GM11168 (cell line): ENCODE measurements around the gene CPHXL.

Source experiments
- in situ Hi-C: fragments of 300-500 bp; cut with MboI; formaldehyde crosslinking; loops from one replicate; pipeline ENCODE4 v1.12.0; 2022; ENCODE audit warnings: low sequenced_read_pairs; ENCODE audit not compliant: unreplicated experiment

The CPHXL gene

DNA sequence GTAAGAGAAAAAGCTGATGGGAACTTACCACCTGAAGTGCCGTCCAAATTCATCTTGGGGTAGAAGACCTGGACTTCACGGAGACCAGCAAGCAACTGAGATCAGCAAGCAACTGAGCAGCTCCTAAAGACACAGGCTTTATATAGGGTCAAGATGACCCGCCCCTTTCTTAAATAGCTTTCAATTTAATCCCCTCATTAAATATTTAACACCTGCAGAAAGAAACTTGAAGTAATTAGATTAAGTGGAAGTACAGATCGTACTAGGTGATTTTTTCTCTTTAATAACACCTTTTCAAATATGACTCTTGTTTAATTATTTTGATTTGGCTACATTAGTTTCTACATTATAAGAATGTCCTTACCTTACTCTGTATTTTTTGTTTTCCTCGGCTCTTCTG, at the start of gene CPHXL:
CPHXL (minus strand) TSS at position 101 of the 400 bp plus-strand sequence; CDS start at position 53, 48 bp downstream.
- in situ Hi-C loops = no loop called here

DNA sequence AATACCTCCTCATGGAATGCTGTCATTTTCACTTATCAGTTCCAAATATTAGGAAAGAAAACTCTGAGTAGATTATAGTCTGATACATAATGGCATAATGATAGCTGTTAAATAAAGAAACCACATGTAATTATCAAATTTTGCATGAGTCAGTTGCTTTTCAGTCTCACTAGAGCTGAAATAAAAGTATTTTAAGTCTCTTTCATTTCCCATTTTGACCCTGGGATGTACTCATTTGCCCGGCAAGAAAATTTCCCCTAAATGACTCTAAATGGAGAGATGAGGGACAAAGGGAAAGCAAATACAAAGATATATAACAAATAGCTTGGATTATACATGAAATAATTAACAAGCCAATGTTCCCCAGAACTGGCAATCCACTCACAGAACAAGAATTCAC, 47.9 kb upstream of the CPHXL start:
- in situ Hi-C loops = loop anchor here (25.0 kb wide), 1 partner anchor 562 kb away; the partner anchor contains the start of genes CTRB1 and CTRB2

DNA sequence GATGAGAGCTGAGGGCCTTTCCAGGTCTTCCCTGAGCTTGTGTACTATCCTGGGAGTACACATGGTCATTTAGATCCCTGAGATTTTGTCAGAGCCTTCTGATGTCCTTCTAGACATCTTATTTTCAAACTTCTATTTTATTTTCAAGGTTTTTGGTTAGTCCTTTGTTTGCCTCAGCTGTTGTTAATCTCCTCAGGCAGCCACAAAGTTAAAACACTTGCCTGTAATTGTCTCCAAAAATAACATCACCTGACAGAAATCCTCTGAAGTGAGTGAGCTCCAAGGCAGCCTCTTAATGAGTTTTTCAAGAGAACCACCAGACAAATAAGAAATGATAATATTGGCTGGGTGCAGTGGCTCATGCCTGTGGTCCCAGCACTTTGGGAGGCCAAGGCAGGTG, 43.8 kb upstream of the CPHXL start:
- in situ Hi-C loops = loop anchor here (25.0 kb wide), 1 partner anchor 558 kb away; the partner anchor contains the start of genes CTRB1 and CTRB2

DNA sequence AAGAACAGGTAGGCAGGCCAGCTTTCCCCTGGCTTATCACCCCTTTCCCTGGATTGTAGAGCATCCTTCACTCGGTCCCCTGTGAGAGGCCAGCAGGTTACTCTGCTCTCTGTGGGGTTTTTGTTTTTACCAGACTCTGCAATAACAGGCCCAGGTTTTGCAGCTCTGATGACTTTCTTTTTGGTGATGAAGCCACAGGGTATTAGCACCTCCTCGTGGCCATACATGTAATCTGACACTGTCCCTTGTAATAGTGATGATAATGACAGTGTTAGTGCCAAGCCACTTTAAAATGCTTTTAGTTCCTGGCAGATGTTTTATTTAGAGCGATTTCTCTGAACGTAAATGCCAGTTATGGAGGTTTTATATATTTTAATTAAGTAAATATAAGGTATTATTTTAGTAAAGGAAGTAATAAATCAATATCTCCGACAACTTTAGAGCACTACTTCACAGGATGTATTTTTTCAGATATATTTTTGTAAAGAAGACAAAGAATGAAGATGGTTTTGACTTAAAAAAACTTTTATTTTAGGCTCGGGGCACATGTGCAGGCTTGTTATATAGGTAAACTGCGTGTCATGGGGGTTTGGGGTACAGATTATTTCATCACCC, 38.0 kb upstream of the CPHXL start:
- in situ Hi-C loops = loop anchor here (5.0 to 25.0 kb wide), 3 partner anchors 127 to 552 kb away; partner anchors contain the start of genes CTRB1 and CTRB2

DNA sequence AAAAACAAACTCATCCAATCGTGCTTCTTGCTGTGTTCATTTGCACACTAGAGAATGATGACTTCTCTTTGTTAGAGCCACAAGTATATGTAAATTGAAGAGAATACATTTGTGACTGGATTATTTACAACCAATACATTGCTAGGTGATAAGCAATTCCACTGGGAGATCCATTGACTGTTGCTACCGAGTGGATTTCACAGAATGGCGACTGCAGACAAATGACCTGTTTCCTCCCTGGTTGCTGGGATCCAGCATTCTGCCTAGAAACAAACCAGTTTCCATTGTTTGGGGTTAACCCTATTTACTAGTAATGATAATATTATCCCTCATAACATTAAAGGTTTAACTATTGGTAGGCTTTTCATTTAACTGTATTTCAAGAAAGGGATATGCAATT, 36.9 kb upstream of the CPHXL start:
- in situ Hi-C loops = loop anchor here (5.0 to 25.0 kb wide), 3 partner anchors 126 to 551 kb away; partner anchors contain the start of genes CTRB1 and CTRB2

DNA sequence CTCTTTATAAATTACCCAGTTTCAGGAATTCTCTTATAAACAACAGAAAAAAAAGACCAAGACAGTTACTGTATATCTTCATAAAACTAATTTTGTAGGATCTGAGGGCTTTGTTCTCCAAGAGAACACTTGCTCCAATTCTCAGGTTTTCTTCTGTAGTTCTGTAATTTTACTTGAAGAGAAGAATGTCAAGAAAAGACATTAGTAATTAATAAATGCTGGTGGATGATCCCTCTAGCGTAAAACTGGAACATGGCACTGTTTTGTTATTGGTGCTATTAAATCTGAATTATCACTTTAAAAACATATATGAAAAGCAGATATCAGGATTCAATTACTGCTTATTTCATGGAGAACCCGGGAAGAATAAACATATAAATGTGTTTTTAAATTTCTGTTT, 36.5 kb upstream of the CPHXL start:
- in situ Hi-C loops = loop anchor here (5.0 to 25.0 kb wide), 3 partner anchors 125 to 550 kb away; partner anchors contain the start of genes CTRB1 and CTRB2

DNA sequence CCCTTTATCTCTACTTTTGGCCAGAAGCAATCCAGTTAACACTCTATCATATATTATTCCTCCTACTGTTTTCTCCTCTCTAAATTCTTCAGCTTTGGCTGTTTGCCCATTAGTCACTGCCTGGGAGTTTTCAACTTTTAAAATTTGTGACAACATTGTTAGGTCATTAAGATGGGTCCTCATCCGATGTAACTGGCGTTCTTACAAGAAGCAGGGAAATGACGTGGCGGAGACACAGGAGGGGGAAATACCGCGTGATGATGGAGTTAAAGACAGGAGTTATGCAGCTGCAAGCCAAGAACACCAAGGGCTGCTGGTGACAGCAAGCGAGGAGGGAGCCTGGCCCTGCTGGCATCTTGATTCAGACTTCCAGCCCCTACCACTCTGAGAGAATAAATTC, 34.8 kb upstream of the CPHXL start:
- in situ Hi-C loops = loop anchor here (5.0 to 25.0 kb wide), 3 partner anchors 124 to 549 kb away; partner anchors contain the start of genes CTRB1 and CTRB2

DNA sequence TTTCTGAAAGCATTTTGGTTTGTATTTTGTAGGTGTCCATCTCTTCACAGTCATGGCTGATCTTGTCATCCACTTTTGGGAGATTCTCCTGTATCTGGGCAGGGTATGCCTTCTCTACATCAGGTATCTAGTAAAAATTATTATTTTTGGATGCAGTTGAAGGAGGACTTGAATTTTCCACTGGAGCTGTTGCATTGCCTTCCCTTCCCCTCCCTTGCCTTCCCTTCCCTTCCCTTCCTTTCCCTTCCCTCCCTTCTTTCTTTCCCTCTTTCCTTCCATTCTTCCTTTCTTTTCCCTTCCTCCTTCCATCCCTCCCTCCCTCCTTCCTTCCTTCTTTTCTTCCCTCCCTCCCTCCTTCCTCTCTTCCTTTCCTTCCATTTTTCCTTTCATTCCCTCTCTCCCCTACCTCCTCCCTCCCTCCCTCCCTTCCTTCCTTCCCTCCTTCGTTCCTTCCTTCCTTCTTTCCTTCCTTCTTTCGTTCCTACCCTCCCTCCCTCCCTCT, 33.8 kb upstream of the CPHXL start:
- in situ Hi-C loops = loop anchor here (5.0 to 25.0 kb wide), 3 partner anchors 123 to 548 kb away; partner anchors contain the start of genes CTRB1 and CTRB2

DNA sequence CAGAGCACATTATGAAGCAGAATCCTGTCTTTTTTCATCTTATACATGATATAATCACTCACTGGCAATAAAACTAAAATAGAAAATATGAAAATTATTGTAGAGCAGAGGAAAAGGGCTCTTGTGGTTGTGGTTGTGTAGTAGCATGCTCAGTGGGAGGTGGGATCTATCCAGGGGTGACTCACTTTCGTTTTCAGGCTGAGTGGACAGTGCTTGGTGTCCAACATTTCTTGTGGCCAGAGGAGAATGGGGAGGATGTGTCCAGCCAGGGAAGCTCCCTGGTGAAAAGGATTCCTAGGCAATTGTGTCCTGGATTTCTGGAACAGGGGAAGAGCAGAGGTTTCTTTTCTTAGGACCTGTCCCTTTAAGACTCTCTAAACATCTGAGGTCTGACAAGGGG, 31.9 kb upstream of the CPHXL start:
- in situ Hi-C loops = loop anchor here (25.0 kb wide), 1 partner anchor 546 kb away; the partner anchor contains the start of genes CTRB1 and CTRB2

DNA sequence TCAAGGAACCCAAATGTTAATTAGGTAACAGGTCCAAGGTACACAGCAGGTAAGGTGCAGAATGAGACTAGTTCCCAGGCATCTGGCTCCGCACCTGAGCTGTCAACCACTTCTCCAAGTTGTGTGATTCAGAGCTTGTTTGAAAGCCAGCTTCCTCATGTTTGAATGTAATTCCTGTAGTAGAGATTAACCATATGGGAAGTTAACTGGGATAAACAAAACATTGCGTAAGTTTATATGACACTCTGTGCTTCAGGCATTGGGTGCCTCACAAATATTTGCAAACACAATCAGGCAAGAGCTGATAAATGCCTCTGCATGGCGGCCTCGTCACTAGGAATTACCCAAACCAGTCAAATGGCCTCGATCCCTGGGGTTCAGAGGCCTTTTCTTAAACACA, 27.9 kb upstream of the CPHXL start:
- in situ Hi-C loops = loop anchor here (25.0 kb wide), 1 partner anchor 542 kb away; the partner anchor contains the start of genes CTRB1 and CTRB2

DNA sequence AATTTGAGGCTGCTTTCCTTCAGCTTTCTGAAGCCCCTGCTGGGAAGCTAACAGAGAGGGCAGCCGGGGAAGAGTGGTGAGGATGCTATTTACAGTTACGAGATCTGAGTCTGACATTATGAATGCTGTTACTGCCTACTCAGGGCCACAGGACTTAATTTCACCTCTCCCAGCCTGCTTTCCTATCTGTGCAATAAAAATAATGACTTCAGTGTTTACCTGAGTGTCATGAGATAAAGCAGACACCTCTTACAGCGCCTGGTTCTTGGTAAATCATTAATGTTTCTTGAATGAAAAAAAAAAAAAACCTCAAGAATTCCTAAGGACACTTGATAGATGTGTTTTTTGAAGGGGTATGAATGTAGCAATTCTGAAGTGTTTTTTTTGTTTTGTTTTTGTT, 24.2 kb upstream of the CPHXL start:
- in situ Hi-C loops = loop anchor here (25.0 kb wide), 1 partner anchor 538 kb away; the partner anchor contains the start of genes CTRB1 and CTRB2

DNA sequence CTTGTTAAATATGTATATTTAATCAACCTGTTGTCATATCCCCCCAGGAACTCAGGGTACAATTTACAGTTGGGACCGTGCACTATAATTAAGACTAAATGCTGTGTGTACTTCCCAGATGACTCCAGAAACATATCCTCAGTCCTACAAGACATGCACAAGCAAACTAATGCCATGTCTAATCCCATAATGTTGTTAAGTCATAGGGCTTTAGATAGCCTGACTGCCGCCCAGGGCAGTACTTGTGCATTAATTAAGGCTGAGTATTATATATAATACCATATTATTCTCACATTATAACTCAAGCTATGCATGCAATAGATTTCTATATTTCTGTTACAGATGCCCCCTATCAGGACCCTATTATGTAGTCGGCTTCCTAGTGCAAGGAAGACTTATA, 20.1 kb upstream of the CPHXL start:
- in situ Hi-C loops = no loop called here

DNA sequence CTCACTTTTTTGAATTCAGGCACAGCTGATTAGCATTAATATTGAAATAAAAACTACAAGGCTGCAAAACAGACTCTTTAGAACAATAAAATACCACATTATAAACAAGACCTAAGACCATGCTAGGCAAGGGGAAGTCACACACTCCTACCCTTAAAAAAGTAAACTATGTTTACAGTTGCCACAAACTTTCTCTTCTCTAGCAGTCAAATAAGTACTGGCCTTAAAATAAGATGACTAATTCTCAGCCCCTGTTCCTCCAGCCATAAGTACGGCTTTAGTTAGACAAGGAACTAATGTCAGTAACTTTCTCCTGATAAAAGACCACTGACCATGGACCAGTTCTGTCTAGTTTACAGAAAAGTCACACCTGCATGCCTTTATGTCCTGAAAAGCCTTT, 19.5 kb upstream of the CPHXL start:
- in situ Hi-C loops = no loop called here

DNA sequence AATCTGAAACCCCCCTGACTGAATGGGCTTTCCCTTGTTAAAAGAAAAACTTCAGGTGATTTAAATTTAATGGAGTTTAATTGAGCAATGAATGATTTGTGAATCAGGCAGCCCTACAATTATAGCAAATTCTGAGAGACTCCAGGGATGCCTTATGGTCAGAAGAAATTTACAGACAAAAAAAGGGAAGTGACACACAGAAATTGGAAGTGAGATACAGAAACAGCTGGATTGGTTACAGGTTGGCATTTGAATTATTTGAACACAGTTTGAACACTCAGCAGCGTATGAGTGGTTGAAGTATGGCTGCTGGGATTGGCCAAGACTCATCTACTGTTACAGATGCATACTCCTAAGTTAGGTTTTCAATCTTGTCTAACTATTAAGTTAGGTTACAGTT, 19.0 kb upstream of the CPHXL start:
- in situ Hi-C loops = no loop called here

DNA sequence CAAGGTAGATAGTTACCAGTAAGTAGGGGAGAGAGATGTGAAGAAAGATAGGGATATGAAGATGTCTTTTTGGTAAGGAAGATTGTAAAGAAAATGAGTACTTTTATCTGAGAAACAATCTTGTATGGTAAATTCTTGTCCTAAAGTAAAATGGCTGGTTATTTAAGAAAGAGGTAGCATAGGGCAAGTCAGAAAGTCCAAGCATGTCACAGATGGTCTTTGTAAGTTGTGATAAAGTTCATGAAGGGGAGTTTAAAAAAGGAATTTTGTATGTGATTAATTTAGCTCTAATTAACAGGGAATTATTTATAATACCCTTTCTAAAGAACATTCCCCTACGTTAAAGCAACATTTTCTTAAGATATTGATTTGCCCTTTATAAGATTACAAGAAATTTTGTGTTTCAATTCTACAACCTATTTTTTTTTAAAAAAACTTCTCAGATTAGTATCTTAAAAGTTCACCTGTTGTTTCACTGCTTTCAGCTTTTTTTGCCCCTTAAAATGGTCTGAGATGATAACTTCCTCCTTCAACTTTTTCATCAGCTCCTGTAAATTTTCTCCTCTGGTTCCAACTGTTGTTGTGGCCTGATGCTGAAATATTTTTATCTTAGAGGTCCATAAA, 16.2 kb upstream of the CPHXL start:
- in situ Hi-C loops = no loop called here

DNA sequence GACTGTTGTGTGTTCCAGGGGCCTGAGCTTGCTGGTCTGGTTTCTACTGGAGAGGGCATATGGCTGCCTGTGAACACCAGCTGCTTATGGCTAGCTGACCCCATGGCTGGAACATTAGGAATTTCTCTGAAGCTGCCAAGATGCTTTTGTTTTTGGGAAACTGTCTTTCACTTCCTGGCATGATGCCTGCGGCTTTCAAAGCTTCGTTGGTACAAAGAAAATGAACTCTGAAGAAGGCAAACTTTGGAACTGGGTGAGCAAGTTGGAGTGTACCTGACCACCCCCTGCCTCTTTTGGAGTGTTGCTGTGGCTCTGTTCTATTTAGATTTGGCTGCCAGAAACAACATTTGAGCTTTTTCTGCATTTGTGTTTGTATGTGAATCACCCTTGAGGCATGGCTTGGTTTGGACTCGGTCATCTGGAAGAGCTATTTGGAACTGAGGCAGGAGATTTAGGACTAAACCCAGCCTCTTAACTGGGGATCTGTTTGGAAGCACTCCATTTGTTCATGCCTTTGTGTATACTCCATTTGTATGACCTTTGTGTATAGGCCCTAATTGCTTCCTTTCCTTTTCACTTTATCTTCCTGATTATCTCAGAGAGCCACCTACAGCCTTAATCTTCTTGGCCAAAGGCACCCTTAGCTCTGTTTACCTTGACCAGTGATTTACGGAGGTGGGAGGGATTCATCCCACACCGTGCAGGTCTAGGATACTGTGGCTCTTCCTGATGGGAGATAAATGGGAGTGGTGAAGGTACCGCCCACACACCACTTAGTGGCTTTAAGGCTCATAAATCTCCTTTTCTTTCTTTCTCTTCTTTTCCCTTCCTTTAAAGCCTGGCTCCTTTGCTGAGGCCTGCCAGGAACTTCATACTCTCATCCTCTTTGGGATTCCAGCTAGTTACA, 7.3 kb upstream of the CPHXL start:
- in situ Hi-C loops = no loop called here

DNA sequence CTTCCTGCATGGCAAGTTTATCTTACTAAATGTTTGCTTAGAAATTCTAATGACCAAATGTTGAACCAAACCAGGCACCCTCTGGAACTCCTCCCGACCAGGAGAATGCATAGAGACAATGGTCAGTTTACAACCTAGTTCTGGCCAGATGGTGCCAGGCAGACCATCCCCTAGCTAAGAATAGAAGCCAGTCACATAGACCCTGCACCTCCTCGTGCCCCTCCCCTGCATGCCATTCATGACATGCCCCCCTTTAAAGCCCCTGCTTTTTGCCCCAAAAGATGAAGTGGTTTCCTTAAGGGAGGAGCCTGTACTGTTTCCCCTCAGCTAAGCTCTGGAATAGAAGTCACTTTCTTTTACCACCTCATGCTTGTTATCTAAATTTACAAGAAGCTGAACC, 6.6 kb upstream of the CPHXL start:
- in situ Hi-C loops = no loop called here

DNA sequence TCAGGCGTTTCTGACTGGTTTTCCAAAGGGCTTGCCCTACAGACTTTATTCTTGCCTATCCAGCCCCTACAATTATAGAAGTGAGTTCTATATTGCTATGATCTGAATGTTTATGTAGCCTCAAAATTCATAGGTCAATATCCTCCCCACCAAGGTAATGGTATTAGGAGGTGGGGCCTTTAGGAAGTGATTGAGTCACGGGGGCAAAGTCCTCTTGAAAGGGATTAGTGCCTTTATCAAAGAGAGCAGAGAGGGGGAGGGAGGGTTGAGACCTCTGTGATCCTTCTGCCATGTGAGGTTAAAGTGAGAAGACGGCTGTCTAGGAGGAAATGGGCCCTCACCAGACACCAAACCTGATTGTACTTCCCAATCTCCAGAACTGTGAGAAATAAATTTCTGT, 931 bp upstream of the CPHXL start:
- in situ Hi-C loops = no loop called here

DNA sequence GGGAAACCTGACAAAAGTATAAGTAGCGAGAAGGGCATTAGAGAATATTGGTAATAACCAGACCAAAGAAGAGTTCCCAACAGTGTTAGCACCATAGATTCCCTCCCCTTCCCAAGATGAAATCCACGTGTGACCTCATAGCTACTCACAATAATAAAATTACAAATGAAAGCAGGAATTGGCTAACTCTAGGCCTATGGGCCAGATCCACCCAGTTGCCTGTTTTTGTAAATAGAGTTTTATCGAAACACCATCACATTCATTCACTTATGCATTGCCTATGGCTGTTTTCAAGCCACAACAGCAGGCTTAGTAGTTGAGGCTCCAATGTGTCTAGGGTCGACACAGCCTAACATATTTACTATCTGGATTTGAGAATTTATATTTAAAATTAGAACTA, 7.8 kb downstream of the CPHXL start:
- in situ Hi-C loops = no loop called here

DNA sequence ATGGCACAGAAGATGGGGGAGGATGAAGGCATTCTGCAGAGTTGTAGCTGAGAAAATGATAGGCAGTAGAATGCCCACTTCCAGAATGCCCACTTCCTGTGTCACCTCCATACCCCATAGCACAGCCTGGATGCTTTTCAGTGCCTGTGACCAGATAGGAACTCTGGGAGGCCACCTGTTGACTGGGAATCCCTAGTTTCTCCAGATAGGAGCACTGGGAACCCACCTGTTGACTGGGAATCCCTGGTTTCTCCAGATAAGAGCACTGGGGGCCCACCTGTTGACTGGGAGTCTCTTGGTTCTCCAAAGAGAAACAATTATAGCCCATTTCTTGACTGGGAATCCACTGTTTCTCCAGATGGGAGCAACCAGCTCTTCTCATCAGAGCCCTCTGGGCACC, 11.6 kb downstream of the CPHXL start:
- in situ Hi-C loops = no loop called here
